ENCODE measurements around the gene PARL.

DNA sequence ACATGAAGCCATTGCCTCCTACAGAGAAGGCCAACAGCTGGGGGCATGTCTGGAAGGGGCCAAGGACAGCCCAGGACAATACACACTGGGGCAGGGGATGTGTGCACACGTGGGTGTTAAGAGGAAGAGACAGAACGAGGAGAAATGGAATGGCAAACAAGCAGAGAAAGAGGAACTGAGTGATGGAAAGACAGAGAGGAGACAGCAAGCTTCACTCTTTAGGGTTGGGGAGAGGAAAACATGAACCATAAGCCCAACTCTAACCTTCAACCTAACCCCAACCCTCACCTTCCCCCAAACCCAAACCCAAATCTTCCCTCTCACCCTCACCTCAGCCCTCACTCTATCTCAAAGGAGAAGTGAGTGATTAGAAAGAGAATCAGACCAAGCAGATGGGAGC lies 11.9 kb upstream of the PARL start:
- TF ChIP-seq SUZ12 (IDR thresholded peaks at IDR 0.05): no peak
- TF ChIP-seq BHLHE40 (IDR thresholded peaks at IDR 0.05; ENCODE audit: borderline replicate concordance): no peak
- no peak for TF ChIP-seq ZNF384 (IDR thresholded peaks at IDR 0.05)
- TF ChIP-seq FOXM1 (IDR thresholded peaks at IDR 0.05; ENCODE audit: borderline replicate concordance): no peak
- no peak for TF ChIP-seq HDGF (IDR thresholded peaks at IDR 0.05; ENCODE audit: borderline replicate concordance)
- no peak for TF ChIP-seq ELF4 (IDR thresholded peaks at IDR 0.05)

Data from HEK293T (cell line).